COR-L47 (cell line): ENCODE measurements around the gene CSNK1G3.

Experiments
- DNase-seq: peaks from one replicate; lab custom pipeline; 2025; lab: John Stamatoyannopoulos, UW

Gene CSNK1G3

GRCh38 chr5:123514615-123515355, 2.8 kb downstream of the CSNK1G3 start:
- DNase-seq, result no peak

- DNase-seq, result no peak
Measured at GRCh38 chr5:123515904-123516303, 3.9 kb downstream of the CSNK1G3 start.

DNA sequence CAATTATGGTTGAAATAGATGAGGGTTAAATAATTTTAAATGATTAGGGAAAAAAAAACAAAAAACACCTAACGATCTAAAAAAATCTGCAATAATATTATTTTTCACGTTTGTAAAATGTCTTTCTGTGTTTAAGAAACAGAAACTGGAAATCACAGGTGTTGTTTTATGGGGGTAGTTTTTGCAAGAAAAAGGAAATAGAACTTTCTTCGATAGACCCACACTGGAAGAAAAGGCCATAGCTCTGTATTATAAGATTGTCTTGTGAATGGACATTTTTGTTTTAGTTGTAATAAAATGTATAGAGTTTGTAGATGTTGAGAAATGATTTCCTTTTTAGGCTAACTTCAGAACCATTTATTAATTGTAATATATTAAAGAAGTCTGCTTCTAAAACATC, 5.5 kb downstream of the CSNK1G3 start:
- DNase-seq, result no peak

DNA sequence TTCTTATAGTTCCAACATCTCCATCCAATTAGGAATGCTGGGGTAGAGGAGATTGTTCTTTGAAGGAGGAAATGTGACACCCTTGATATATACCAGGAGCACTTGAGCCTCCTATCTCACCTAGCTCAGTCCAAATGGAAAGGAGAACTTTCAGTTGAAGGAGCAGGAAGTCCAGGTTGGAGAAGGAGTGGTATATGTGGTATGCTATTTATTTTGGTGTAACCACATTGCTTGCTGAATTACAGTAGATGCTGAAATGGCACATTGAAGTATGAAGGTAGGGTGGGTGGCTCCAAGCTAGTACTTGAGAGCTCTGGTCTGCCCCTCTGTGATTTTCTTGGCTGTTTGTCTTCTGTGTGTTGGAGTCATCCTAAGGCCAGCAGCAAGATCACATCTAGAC, 6.1 kb downstream of the CSNK1G3 start:
- DNase-seq, result no peak

DNA sequence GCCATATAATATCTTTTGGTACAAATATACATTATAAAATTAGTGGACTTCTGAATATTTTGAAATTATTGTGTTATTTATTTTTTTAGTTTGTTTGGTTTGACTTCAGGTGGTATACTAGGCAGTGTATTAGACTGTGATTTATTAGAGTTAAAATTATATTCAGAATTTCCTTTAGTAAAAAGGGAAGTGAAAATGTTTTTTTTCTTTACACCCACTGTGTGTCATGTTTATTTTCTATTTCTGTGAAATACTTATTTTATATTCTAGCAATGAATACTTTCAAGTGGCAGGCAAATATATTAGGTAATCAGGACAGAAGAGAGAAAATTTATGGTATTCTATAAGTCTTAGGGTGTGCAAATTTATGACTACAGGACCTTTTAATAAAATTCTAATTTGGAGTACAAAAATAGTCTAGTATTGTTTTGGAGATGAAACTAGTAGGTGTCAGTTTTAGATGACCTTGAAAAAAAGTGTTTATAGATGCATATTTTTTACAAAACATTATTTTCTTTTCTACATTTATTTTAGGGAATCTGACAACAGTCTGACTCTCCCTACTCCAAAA, 8.8 kb downstream of the CSNK1G3 start:
- DNase-seq, result no peak

- DNase-seq, result no peak
Measured at GRCh38 chr5:123524146-123524545, 12.2 kb downstream of the CSNK1G3 start.

DNA sequence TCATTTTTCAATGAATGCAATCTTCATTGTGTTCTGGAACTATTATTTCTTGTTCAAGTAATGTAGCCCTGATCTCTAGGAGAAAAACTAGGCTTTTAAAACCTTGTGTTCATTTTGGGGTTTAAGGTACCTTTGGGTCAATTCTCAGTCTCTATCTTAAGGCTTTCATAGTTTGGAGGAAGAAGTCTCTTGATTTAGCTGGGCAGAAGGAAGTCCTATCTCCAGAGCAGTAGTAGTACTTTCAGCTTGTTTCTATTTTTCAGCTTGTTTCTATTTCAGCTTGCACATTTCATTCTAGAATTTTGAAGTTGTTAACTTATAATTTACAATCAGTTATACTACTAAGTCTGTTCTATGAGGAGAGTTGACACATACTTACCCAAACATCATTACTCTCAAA, 15.2 kb downstream of the CSNK1G3 start:
- DNase-seq, result no peak

GRCh38 chr5:123528065-123528464, 16.1 kb downstream of the CSNK1G3 start:
- DNase-seq, result no peak

- no peak for DNase-seq
Measured at GRCh38 chr5:123528878-123529277, 16.9 kb downstream of the CSNK1G3 start.

- DNase-seq, result no peak
Measured at GRCh38 chr5:123530728-123531127, 18.8 kb downstream of the CSNK1G3 start.

- no peak for DNase-seq
Measured at GRCh38 chr5:123535648-123536047, 23.7 kb downstream of the CSNK1G3 start.

GRCh38 chr5:123537256-123537655, 25.3 kb downstream of the CSNK1G3 start:
- no peak for DNase-seq

- no peak for DNase-seq
Measured at GRCh38 chr5:123537845-123538244, 25.9 kb downstream of the CSNK1G3 start.

GRCh38 chr5:123538670-123539459, 26.9 kb downstream of the CSNK1G3 start:
- DNase-seq, result no peak

GRCh38 chr5:123540534-123540933, 28.6 kb downstream of the CSNK1G3 start:
- DNase-seq, result no peak

DNA sequence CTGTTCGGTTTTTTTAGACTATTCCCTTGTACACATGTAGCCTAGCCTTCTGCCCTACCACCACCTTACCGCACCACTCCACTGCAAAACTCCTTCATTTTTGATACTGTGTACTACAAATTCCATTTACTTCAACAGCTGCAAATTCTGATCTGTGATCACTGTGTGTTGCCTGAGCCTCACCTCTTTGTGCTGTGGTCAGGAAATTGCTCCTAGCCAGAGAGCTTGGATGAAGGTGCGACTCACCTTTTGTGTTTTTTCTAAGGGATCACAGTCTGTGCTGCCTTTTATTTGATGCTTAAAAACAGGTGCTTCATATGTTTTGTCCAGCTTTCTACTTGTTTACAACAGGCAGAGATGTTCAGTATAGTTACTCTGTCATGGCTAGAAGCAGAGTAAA, 31.5 kb downstream of the CSNK1G3 start:
- DNase-seq, result no peak

DNA sequence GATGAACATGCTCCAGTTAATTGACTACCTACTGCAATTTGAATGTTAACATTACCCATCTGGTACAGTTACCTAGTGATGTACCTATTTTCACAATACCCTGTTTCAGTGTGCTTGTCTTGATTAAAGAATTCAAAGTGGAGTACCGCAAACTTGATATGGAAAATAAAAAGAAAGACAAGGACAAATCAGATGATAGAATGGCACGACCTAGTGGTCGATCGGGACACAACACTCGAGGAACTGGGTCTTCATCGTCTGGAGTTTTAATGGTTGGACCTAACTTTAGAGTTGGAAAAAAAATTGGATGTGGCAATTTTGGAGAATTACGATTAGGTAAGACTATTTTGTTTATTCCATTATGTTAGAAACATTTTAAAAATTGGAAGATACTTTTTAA, 33.5 kb downstream of the CSNK1G3 start:
- peak; percentile 27 for DNase-seq

GRCh38 chr5:123546657-123547056, 34.7 kb downstream of the CSNK1G3 start:
- DNase-seq, result no peak

- no peak for DNase-seq
Measured at GRCh38 chr5:123549256-123549904, 37.4 kb downstream of the CSNK1G3 start.

DNA sequence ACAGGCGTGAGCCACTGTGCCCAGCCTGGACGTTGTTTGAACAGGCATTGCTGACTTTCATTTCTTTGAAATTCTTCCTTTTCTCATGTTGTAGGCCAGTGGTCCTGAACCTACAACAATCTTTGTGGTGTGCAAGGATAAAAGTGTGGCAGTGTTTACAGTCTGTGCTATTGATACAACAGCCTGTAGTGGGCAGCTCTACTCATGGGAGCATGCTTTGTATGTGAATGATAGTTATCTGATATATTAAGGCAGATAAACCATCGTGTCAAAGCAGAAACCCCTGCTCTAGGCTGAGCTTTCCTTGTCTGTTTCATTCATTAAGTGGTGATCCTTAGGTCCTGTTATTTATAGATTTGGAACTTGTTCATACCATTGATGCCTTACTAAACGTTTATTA, 42.6 kb downstream of the CSNK1G3 start:
- DNase-seq, result no peak

DNA sequence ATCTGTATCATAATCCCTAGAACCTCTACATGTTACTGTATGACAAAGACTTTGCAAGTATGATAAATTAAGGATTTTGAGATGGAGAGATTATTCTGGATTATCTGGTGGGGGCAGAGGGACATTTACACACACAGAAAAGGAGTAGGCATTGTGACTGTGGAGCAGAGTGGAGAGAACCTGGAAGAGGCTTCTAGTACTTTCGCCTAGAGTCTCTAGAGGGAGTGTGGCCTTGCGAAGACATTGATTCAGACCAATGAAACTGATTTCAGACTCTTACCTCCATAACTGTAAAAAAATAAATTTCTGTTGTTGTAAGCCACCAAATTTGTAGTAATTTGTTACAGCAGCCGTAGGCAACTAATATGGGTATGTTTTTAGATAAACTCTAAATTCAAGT, 45.9 kb downstream of the CSNK1G3 start:
- no peak for DNase-seq

DNA sequence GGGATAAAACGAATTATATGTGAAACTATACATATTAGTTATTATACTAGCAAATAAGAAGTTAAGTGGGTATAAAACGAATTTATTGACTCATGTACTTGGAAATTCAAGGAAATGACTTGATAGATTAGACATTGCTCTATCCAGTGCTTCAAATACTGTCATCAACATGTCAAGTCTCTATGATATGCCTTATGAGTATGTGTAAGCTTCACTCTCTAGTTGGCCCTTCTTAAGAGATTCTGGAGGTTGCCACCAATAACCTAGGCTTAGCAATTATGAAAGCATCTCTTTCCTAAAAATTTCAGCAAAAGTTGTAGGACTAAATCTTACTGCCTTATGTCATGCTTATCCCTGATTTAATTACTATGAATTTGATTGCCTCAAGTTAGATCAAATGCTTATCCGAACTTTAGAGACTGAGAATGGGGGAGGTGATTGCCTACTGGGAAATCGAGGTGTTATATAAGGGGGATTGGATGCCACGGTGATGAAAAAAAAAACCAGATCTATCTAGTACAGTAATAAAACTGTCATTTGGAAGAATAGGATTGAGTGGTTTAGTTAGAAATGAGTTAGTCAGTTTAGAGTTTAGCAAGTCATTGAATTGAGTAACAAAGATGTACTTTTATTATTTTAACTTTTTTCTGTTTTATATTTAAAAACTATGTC, 46.9 kb downstream of the CSNK1G3 start:
- no peak for DNase-seq
